GM23338 (cell line): ENCODE results near the gene DNAJC5G. TPM values are rescaled to one million over a fixed set of nuclear protein-coding genes. Genes with fewer than 3 reads are reported as not detected.
"Not testable (repeated sequence)": the region's sequence is repeated elsewhere in the genome, so short reads cannot be mapped to it uniquely, and the experiment has no call there.

Experiments used
- ATAC-seq: fragments of 200-7000 bp; cut with Tn5 transposase; 3 replicates; pipeline ENCODE4 v1.9.1; 2020
- DNase-seq: peaks from one replicate; pipeline ENCODE4 v3.0.0-alpha.2; 2015; ENCODE audit warnings: low spot score
- H2AFZ ChIP-seq: fragments of 200-600 bp; sonication (generic); 2 replicates; pipeline ENCODE4 v1.8.0; 2016; ENCODE audit warnings: antibody characterized with exemption, mild to moderate bottlenecking, moderate library complexity
- H3F3A ChIP-seq: fragments of 200-600 bp; sonication (generic); replicated peaks from 2 replicates; pipeline ENCODE4 v1.8.0; 2017; ENCODE audit warnings: antibody characterized with exemption, mixed run types, low read depth
- H3K27ac ChIP-seq: fragments of 200-600 bp; sonication (generic); 2 replicates; pipeline ENCODE4 v1.6.1; 2016; ENCODE audit warnings: low read depth
- H3K27me3 ChIP-seq: fragments of 200-600 bp; sonication (generic); 2 replicates; pipeline ENCODE4 v1.8.0; 2016; ENCODE audit warnings: mild to moderate bottlenecking, mixed run types, moderate library complexity; ENCODE audit not compliant: insufficient read depth
- H3K36me3 ChIP-seq: fragments of 200-600 bp; sonication (generic); 2 replicates; pipeline ENCODE4 v1.8.0; 2016; ENCODE audit warnings: mild to moderate bottlenecking; ENCODE audit not compliant: insufficient read depth
- H3K4me1 ChIP-seq: fragments of 200-600 bp; sonication (generic); 2 replicates; pipeline ENCODE4 v1.8.0; 2016; ENCODE audit warnings: mild to moderate bottlenecking, moderate library complexity; ENCODE audit not compliant: insufficient read depth
- H3K4me2 ChIP-seq: fragments of 200-600 bp; sonication (generic); 2 replicates; pipeline ENCODE4 v1.7.1; 2017; ENCODE audit warnings: mixed run types
- H3K4me3 ChIP-seq: fragments of 200-600 bp; sonication (generic); 2 replicates; pipeline ENCODE4 v1.6.1; 2016; ENCODE audit warnings: mixed run types
- H3K79me2 ChIP-seq: fragments of 200-600 bp; sonication (generic); replicated peaks from 2 replicates; pipeline ENCODE4 v1.8.0; 2017; ENCODE audit warnings: mild to moderate bottlenecking; ENCODE audit not compliant: insufficient read depth
- H3K9me2 ChIP-seq: fragments of 200-600 bp; sonication (generic); 2 replicates; pipeline ENCODE4 v1.8.0; 2017; ENCODE audit not compliant: insufficient read depth
- H4K20me1 ChIP-seq: fragments of 200-600 bp; sonication (generic); replicated peaks from 2 replicates; pipeline ENCODE4 v1.8.0; 2017; ENCODE audit warnings: mild to moderate bottlenecking; ENCODE audit not compliant: insufficient read depth
- H3K27ac Mint-ChIP-seq: 2 replicates; pipeline ENCODE4 v1.8.0; 2020; ENCODE audit warnings: inconsistent platforms, mild to moderate bottlenecking, moderate library complexity, mixed read lengths
- H3K27me3 Mint-ChIP-seq: 3 replicates; pipeline ENCODE4 v1.8.0; 2022; ENCODE audit warnings: low read depth, mild to moderate bottlenecking, moderate library complexity, mixed read lengths, inconsistent platforms; ENCODE audit not compliant: insufficient read depth, poor library complexity
- H3K36me3 Mint-ChIP-seq: 3 replicates; pipeline ENCODE4 v1.8.0; 2021; ENCODE audit warnings: low read depth, mild to moderate bottlenecking, inconsistent platforms, moderate library complexity, mixed read lengths
- H3K4me1 Mint-ChIP-seq: 3 replicates; pipeline ENCODE4 v1.8.0; 2020; ENCODE audit warnings: mild to moderate bottlenecking, inconsistent platforms, mixed read lengths
- H3K4me3 Mint-ChIP-seq: 3 replicates; pipeline ENCODE4 v1.8.0; 2021; ENCODE audit warnings: moderate library complexity, mild to moderate bottlenecking, inconsistent platforms, mixed read lengths
- H3K9me3 Mint-ChIP-seq: 3 replicates; pipeline ENCODE4 v1.8.0; 2020; ENCODE audit warnings: moderate library complexity, mild to moderate bottlenecking, inconsistent platforms, mixed read lengths
- EZH2phosphoT487 ChIP-seq: fragments of 200-600 bp; sonication (generic); IDR thresholded peaks from one replicate; pipeline ENCODE4 v1.8.1; 2018; ENCODE audit warnings: antibody characterized with exemption; ENCODE audit not compliant: unreplicated experiment
- STAT1 ChIP-seq: IDR thresholded peaks from one replicate; pipeline ENCODE4 v1.6.1; 2016; ENCODE audit warnings: antibody characterized with exemption; ENCODE audit not compliant: unreplicated experiment
- ZNF114 ChIP-seq: fragments of 250-450 bp; sonication (Bioruptor Pico); IDR thresholded peaks from 2 replicates; pipeline ENCODE4 v1.5.0; 2020; ENCODE audit warnings: mild to moderate bottlenecking, moderate library complexity
- ZNF331 ChIP-seq: fragments of 250-450 bp; sonication (Bioruptor Pico); IDR thresholded peaks from 2 replicates; pipeline ENCODE4 v1.5.0; 2020; ENCODE audit warnings: low read depth, mild to moderate bottlenecking, moderate library complexity
- polyA plus RNA-seq: library from polyadenylated mRNA; unstranded; fragments of >200 nt; fragmentation: Nextera tagmentation; extraction: Ambion mirVana; gene quantifications from 2 replicates; pipeline ENCODE4 v1.2.1, GENCODE V29; 2016
- total RNA-seq: library from RNA; depleted of rRNA; stranded (reverse); fragments of >200 nt; shearing (Covaris generic); gene quantifications from 2 replicates; pipeline ENCODE4 v1.2.3, GENCODE V29; 2014
- TF ChIP-seq, protein P1 (sequence below), 2 experiments: fragments of 200-600 bp in 1 of 2; sonication (generic) in 1 of 2; conservative IDR thresholded peaks; 2 replicates each; pipeline versions ENCODE4 v1.5.1 to v1.6.1; 2016 to 2017; ENCODE audit warnings: antibody characterized with exemption in 2 of 2, low read depth in 2 of 2, mild to moderate bottlenecking in 2 of 2, moderate library complexity in 1 of 2

DNAJC5G gene
- total and polyA plus RNA-seq, 2 experiments from 2014 or later = 0.59 TPM; not detected in 1

GRCh38 chr2:27272537-27273522 is 2.4 kb upstream of the DNAJC5G start:
- H3K27ac Mint-ChIP-seq, H3K4me1 Mint-ChIP-seq, H3K9me3 Mint-ChIP-seq, H3K4me3 ChIP-seq, H3K4me3 Mint-ChIP-seq, H3K27me3 ChIP-seq, H2AFZ ChIP-seq, H3K36me3 Mint-ChIP-seq, DNase-seq, H3K27me3 Mint-ChIP-seq, H3K9me2 ChIP-seq, H3F3A ChIP-seq, H3K27ac ChIP-seq, H3K36me3 ChIP-seq, H3K4me2 ChIP-seq, H3K4me1 ChIP-seq, ATAC-seq, H4K20me1 ChIP-seq, H3K79me2 ChIP-seq: not testable (repeated sequence)

- H3K4me1 ChIP-seq = peaks cover 15% of the 10 kb centered on the region
- H3K27me3 Mint-ChIP-seq = peaks cover 19% of the 10 kb centered on the region
- no peaks in the 10 kb centered on the region; the same call in 2 of the 3 replicates for H3K36me3 Mint-ChIP-seq
Observed at GRCh38 chr2:27278010-27278409, 2.8 kb downstream of the DNAJC5G start.

DNA sequence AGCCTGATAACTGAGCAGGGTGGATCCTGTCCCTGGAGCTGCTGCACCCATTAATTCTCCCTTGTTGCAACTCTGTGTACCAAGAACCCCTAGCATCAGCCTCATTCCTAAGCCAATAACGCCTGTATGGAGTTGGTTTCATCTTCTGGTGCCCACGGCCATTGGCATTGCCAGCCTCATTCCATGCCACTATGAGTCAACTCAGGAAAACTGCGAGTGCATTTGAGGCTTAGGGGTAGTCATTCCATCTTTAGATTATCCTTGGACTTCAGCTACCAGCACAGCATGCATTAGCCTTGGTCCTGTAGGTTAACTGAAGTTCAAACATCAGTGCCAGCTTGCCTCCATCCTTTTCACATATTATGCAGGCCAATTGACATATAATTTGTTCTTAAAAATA is 5.6 kb downstream of the DNAJC5G start:
- H3K27me3 ChIP-seq = no peaks in the 10 kb centered on the region
- H3K36me3 Mint-ChIP-seq = no peaks in the 10 kb centered on the region
- DNase-seq (no peak), ATAC-seq (no peak)
- H3K9me3 Mint-ChIP-seq = no peaks in the 10 kb centered on the region
- H3K4me2 ChIP-seq = no peak overlapping the region
- H3K4me1 ChIP-seq = peaks cover 27% of the 10 kb centered on the region
- H3K27ac ChIP-seq = no peak overlapping the region
- no peak overlapping the region for H3K4me3 Mint-ChIP-seq
- peaks cover 9% of the 10 kb centered on the region for H3F3A ChIP-seq
- H3K4me1 Mint-ChIP-seq = peaks cover 36% of the 10 kb centered on the region
- peaks cover 4% of the 10 kb centered on the region; the same call in 1 of the 2 replicates for H3K9me2 ChIP-seq
- H2AFZ ChIP-seq = no peak overlapping the region
- H3K27me3 Mint-ChIP-seq = peaks cover 21% of the 10 kb centered on the region
- H4K20me1 ChIP-seq = no peaks in the 10 kb centered on the region
- H3K4me3 ChIP-seq = no peak overlapping the region
- H3K36me3 ChIP-seq = no peaks in the 10 kb centered on the region
- no peaks in the 10 kb centered on the region for H3K79me2 ChIP-seq
- H3K27ac Mint-ChIP-seq = no peak overlapping the region
- TF ChIP-seq STAT1 (no peak), ZNF331 (CRISPR knock-in tag) (no peak), ZNF114 (CRISPR knock-in tag) (no peak), EZH2phosphoT487 (no peak)

More at GRCh38 chr2:27278010-27278409, 2.8 kb downstream of the DNAJC5G start:
- H3K4me3 ChIP-seq = no peak overlapping the region
- no peak overlapping the region for H3K27ac ChIP-seq
- Mint-ChIP-seq H3K27ac (no peak overlapping the region), H3K9me3 (no peaks in the 10 kb centered on the region), H3K4me1 (peaks cover 28% of the 10 kb centered on the region), H3K4me3 (no peak overlapping the region)
- H3F3A ChIP-seq = peaks cover 7% of the 10 kb centered on the region
- H3K36me3 ChIP-seq = no peaks in the 10 kb centered on the region
- no peak for TF ChIP-seq ZNF331 (CRISPR knock-in tag)
- TF ChIP-seq, protein P1, sequence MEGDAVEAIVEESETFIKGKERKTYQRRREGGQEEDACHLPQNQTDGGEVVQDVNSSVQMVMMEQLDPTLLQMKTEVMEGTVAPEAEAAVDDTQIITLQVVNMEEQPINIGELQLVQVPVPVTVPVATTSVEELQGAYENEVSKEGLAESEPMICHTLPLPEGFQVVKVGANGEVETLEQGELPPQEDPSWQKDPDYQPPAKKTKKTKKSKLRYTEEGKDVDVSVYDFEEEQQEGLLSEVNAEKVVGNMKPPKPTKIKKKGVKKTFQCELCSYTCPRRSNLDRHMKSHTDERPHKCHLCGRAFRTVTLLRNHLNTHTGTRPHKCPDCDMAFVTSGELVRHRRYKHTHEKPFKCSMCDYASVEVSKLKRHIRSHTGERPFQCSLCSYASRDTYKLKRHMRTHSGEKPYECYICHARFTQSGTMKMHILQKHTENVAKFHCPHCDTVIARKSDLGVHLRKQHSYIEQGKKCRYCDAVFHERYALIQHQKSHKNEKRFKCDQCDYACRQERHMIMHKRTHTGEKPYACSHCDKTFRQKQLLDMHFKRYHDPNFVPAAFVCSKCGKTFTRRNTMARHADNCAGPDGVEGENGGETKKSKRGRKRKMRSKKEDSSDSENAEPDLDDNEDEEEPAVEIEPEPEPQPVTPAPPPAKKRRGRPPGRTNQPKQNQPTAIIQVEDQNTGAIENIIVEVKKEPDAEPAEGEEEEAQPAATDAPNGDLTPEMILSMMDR (conservative IDR thresholded peaks at IDR 0.05; ENCODE audit: low read depth in 2 of 2) = no peak
- no peaks in the 10 kb centered on the region for H4K20me1 ChIP-seq
- no peaks in the 10 kb centered on the region for H3K9me2 ChIP-seq
- ATAC-seq = no peak
- no peaks in the 10 kb centered on the region for H3K27me3 ChIP-seq
- no peak overlapping the region; the same call in 1 of the 2 replicates for H2AFZ ChIP-seq
- no peak overlapping the region for H3K4me2 ChIP-seq
- DNase-seq = no peak
- H3K79me2 ChIP-seq = no peaks in the 10 kb centered on the region
